Esophagus muscularis mucosa (tissue), 4 donors: ENCODE measurements around the gene VDAC2. TPM values are rescaled to one million over a fixed set of nuclear protein-coding genes. Genes with fewer than 3 reads are reported as not detected.

Experiments
- DNase-seq: peaks from one replicate; pipeline ENCODE4 v3.0.0-alpha.2; 2017; ENCODE audit errors: extremely low spot score
- H3K27ac ChIP-seq, 4 donors: fragments of 200-600 bp; sonication (generic); replicated peaks in 1 of 4; 1 replicate in 3 of 4; 2 replicates in 1 of 4; pipeline ENCODE4 v1.5.1; 2016 to 2019; ENCODE audit warnings: mild to moderate bottlenecking in 1 of 4
- H3K27me3 ChIP-seq, 4 donors: fragments of 200-600 bp; sonication (generic); one replicate each; pipeline versions ENCODE4 v1.5.1 to v1.6.0; 2016 to 2019
- H3K36me3 ChIP-seq, 4 donors: fragments of 200-600 bp; sonication (generic); one replicate each; pipeline ENCODE4 v1.5.1; 2016 to 2019
- H3K4me1 ChIP-seq, 4 donors: fragments of 200-600 bp; sonication (generic); one replicate each; pipeline ENCODE4 v1.5.1; 2016 to 2019
- H3K4me3 ChIP-seq, 4 donors: fragments of 200-600 bp; sonication (generic); 1 replicate in 2 of 4; 2 replicates in 2 of 4; pipeline ENCODE4 v1.5.1; 2016 to 2019; ENCODE audit warnings: mild to moderate bottlenecking in 4 of 4, moderate library complexity in 1 of 4
- H3K9me3 ChIP-seq, 4 donors: fragments of 200-600 bp; sonication (generic); 1 replicate in 3 of 4; 2 replicates in 1 of 4; pipeline ENCODE4 v1.5.1; 2016 to 2019
- EP300 ChIP-seq: sonication (generic); formaldehyde crosslinking; IDR thresholded peaks from one replicate; pipeline ENCODE4 v1.6.1; 2017; ENCODE audit warnings: antibody characterized with exemption
- POLR2A ChIP-seq: fragments of 450-650 bp; IDR thresholded peaks from one replicate; pipeline ENCODE4 v1.6.1; 2017; ENCODE audit warnings: antibody characterized with exemption, moderate library complexity, mild to moderate bottlenecking, low read depth
- POLR2AphosphoS5 ChIP-seq, 2 donors: sonication (generic); formaldehyde crosslinking; IDR thresholded peaks; one replicate each; pipeline ENCODE4 v1.6.1; 2017; ENCODE audit warnings: antibody characterized with exemption in 2 of 2
- WGBS: methylation state at CpG from one replicate; pipeline ENCODE4 v1.1.5; 2018; 5-methylcytosine and 5-hydroxymethylcytosine counted together
- intact Hi-C: fragments of 100-400 bp; cut with DNase I; formaldehyde crosslinking; loops from one replicate; pipeline ENCODE4 v1.15.1; 2023
- total RNA-seq, 4 donors: library from RNA; depleted of rRNA; stranded (reverse); fragments of >200 nt; gene quantifications; one replicate each; pipeline versions ENCODE4 v1.1.0 to v1.2.1, GENCODE V29; 2016
- TF ChIP-seq, protein P1 (sequence below), 3 experiments: fragments of 200-600 bp in 2 of 3; fragments of 450-650 bp in 1 of 3; sonication (generic) in 2 of 3; IDR thresholded peaks; one replicate each; pipeline ENCODE4 v1.5.1; 2017 to 2019; ENCODE audit warnings: antibody characterized with exemption in 3 of 3, mild to moderate bottlenecking in 2 of 3, moderate library complexity in 1 of 3

The VDAC2 gene
- total RNA-seq, 4 donors from 2014 or later = 194 to 260 (median 234) TPM

DNA sequence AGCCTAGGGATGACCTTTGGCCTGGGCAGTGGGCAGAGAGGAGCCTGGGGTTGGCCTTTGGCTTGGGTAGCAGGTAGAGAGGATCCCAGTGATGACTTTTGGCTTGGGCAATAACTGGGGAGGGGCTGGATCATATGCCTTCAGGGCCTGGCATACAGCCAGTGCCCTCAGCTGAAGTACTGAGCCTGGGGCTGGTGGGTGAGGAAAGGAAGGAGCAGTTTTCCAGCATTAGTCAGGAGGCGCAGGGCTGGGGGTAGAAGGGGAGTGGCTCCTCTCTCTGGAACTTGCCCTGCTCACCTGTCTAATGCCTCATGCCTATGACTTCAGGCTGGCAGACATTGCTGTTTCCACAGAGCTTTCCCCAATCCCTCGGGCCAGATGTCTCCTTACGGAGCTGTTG is 40.3 kb downstream of the VDAC2 start:
- Histone ChIP-seq H3K27ac (no peak overlapping the region), H3K4me1 (no peaks in the 10 kb centered on the region), H3K36me3 (no peaks in the 10 kb centered on the region), H3K9me3 (peaks cover 0 to 21% (median 14%) of the 10 kb centered on the region in 4 donors), H3K4me3 (no peak overlapping the region), H3K27me3 (no peaks in the 10 kb centered on the region)
- TF ChIP-seq POLR2A (no peak), EP300 (no peak), POLR2AphosphoS5 (IDR thresholded peaks at IDR 0.05) (no peak)
- TF ChIP-seq, protein P1, sequence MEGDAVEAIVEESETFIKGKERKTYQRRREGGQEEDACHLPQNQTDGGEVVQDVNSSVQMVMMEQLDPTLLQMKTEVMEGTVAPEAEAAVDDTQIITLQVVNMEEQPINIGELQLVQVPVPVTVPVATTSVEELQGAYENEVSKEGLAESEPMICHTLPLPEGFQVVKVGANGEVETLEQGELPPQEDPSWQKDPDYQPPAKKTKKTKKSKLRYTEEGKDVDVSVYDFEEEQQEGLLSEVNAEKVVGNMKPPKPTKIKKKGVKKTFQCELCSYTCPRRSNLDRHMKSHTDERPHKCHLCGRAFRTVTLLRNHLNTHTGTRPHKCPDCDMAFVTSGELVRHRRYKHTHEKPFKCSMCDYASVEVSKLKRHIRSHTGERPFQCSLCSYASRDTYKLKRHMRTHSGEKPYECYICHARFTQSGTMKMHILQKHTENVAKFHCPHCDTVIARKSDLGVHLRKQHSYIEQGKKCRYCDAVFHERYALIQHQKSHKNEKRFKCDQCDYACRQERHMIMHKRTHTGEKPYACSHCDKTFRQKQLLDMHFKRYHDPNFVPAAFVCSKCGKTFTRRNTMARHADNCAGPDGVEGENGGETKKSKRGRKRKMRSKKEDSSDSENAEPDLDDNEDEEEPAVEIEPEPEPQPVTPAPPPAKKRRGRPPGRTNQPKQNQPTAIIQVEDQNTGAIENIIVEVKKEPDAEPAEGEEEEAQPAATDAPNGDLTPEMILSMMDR (IDR thresholded peaks at IDR 0.05) = no peak
- 90% methylated on average over 3 of the region's 3 CpGs for WGBS
- intact Hi-C loops = no loop called here
- DNase-seq = no peak

DNA sequence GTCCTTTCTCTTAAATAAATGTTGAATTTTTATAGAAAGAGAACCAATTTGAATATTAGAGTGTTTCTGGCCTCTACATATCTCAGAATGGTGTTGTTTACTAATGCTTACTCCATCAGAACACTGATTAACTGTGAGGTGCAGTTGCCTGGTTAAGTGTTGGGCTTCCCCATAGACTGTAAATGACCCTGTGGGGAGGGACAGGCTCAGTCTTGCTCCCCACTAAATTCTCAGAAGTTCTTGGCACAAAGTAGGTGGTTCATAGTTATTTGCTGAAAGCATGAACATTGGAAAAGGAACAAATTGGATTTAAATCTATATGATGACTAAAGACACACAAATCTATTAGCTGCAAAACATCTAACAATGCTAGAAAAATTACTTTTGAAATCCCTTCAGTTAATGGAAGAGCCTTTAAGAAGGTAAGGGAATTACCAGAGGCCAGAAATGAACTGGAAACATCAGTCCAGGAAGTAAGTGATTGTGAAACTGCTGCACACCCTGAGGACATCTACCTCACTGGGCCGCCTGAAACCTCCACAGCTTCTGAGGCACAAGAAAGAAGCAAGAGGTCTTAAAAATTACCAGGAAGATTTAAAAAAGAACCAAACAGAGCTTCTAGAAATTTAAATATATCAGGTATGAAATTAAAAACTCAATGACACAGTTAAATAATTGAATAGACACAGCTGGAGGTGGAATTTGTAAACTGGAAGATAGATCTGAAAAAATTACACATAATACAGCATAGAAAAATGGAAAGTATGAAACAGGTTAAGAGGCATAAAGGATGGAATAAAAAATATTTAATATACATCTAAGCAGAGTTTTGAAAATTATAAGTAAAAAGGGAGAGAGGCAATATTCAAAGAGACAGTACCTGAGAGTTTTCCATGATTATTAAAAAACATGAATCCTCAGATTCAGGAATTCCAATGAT is 43.0 kb downstream of the VDAC2 start:
- Histone ChIP-seq H3K4me1 (no peaks in the 10 kb centered on the region), H3K27me3 (no peaks in the 10 kb centered on the region), H3K36me3 (no peaks in the 10 kb centered on the region), H3K4me3 (no peak overlapping the region), H3K27ac (no peak overlapping the region), H3K9me3 (peaks cover 0 to 21% (median 14%) of the 10 kb centered on the region in 4 donors)
- TF ChIP-seq, protein P1 (IDR thresholded peaks at IDR 0.05) = no peak
- TF ChIP-seq POLR2AphosphoS5 (IDR thresholded peaks at IDR 0.05) = no peak
- no peak for TF ChIP-seq POLR2A
- TF ChIP-seq EP300 = no peak
- intact Hi-C loops = no loop called here
- DNase-seq = no peak
- 96% methylated on average over 1 of the region's 1 CpG for WGBS

DNA sequence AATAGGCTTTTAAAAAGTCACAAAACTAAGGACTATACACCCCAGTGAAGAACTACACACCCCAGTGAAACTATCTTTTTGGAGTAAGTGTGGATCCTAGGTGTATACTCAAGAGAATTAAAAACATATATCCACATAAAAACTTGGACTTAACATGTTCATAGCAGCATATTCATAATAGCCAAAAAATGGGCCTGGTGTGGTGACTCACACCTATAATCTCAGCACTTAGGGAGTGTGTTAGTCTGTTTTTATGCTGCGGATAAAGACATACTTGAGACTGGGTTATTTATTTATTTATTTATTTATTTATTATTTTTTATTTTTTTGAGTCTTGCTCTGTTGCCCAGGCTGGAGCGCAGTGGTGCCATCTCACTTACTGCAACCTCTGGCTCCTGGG is 44.1 kb downstream of the VDAC2 start:
- Histone ChIP-seq H3K27me3 (no peaks in the 10 kb centered on the region), H3K9me3 (peaks cover 0 to 21% (median 14%) of the 10 kb centered on the region in 4 donors), H3K27ac (no peak overlapping the region), H3K4me1 (no peaks in the 10 kb centered on the region), H3K4me3 (no peak overlapping the region), H3K36me3 (no peaks in the 10 kb centered on the region)
- intact Hi-C loops = no loop called here
- no peak for TF ChIP-seq POLR2A
- TF ChIP-seq POLR2AphosphoS5 (IDR thresholded peaks at IDR 0.05) = no peak
- TF ChIP-seq, protein P1 (IDR thresholded peaks at IDR 0.05) = no peak
- no peak for TF ChIP-seq EP300
- DNase-seq = no peak
- 98% methylated on average over 2 of the region's 2 CpGs for WGBS

DNA sequence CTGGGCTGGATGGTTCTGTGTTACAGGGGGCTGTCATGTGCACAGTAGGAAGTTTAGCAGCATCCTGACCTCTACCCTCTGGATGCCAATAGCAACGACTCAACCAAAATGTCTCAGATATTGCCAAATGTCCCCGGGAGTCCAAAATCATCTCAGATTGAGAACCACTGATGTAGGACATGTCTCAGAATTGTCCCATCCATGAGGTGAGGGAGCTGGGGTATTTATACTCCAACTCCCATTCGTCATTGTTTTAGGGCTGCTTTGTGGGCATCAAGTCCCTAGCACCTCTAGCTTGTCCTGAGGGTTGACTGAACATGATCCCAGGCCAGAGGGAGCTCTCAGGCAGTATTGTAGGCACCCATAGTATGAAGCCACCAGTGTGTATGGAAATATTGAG is 50.4 kb downstream of the VDAC2 start:
- 70% methylated on average over 3 of the region's 3 CpGs for WGBS
- intact Hi-C loops = no loop called here

More for the DNA sequence above, 50.4 kb downstream of the VDAC2 start:
- TF ChIP-seq EP300 (no peak), POLR2A (no peak), POLR2AphosphoS5 (IDR thresholded peaks at IDR 0.05) (no peak)
- TF ChIP-seq, protein P1 (IDR thresholded peaks at IDR 0.05) = no peak
- Histone ChIP-seq H3K36me3 (no peaks in the 10 kb centered on the region), H3K9me3 (no peaks in the 10 kb centered on the region), H3K4me1 (no peaks in the 10 kb centered on the region), H3K27me3 (no peaks in the 10 kb centered on the region), H3K27ac (no peak overlapping the region), H3K4me3 (no peak overlapping the region)
- DNase-seq = no peak
